ENCODE results near the gene ST6GAL2. TPM values are rescaled to one million over a fixed set of nuclear protein-coding genes. Genes with fewer than 3 reads are reported as not detected.
A peak's percentile ranks its signal among the peaks of the same experiment; 100 is the strongest.

ST6GAL2 gene
- total and polyA plus RNA-seq, 2 experiments from 2014 or later: 13.4 to 25.7 TPM

GRCh38 chr2:106921451-106921850 lies 35.5 kb upstream of the ST6GAL2 start:
- Histone ChIP-seq H2AFZ (peak overlapping the region; percentile 34), H3K4me2 (no peak overlapping the region), H3K4me1 (ENCODE audit: insufficient read depth) (peaks cover 31% of the 10 kb centered on the region), H3K27ac (ENCODE audit: low read depth) (no peak overlapping the region), H3K79me2 (replicated peaks; ENCODE audit: insufficient read depth) (no peaks in the 10 kb centered on the region), H3K9me2 (ENCODE audit: insufficient read depth) (peaks cover 6% of the 10 kb centered on the region), H3K27me3 (ENCODE audit: insufficient read depth) (no peaks in the 10 kb centered on the region), H3F3A (replicated peaks; ENCODE audit: low read depth) (peaks cover 4% of the 10 kb centered on the region; the same call in 1 of the 2 replicates), H3K36me3 (ENCODE audit: insufficient read depth) (0 out of 2 replicates have a peak, but pooled peaks cover 8% of the 10 kb centered on the region), H4K20me1 (replicated peaks; ENCODE audit: insufficient read depth) (no peaks in the 10 kb centered on the region), H3K4me3 (no peak overlapping the region)
- ATAC-seq (no peak), DNase-seq (ENCODE audit: low spot score) (no peak)
- Mint-ChIP-seq H3K4me3 (no peak overlapping the region), H3K27me3 (ENCODE audit: insufficient read depth, low read depth, poor library complexity) (peaks cover 2% of the 10 kb centered on the region), H3K36me3 (ENCODE audit: low read depth) (peaks cover 8% of the 10 kb centered on the region), H3K27ac (no peak overlapping the region), H3K4me1 (peaks cover 25% of the 10 kb centered on the region), H3K9me3 (peaks cover 9% of the 10 kb centered on the region)
- TF ChIP-seq STAT1 (IDR thresholded peaks at IDR 0.05; ENCODE audit: unreplicated experiment) (no peak), JUNB (IDR thresholded peaks at IDR 0.05; ENCODE audit: unreplicated experiment) (no peak)
- TF ChIP-seq, protein P1, sequence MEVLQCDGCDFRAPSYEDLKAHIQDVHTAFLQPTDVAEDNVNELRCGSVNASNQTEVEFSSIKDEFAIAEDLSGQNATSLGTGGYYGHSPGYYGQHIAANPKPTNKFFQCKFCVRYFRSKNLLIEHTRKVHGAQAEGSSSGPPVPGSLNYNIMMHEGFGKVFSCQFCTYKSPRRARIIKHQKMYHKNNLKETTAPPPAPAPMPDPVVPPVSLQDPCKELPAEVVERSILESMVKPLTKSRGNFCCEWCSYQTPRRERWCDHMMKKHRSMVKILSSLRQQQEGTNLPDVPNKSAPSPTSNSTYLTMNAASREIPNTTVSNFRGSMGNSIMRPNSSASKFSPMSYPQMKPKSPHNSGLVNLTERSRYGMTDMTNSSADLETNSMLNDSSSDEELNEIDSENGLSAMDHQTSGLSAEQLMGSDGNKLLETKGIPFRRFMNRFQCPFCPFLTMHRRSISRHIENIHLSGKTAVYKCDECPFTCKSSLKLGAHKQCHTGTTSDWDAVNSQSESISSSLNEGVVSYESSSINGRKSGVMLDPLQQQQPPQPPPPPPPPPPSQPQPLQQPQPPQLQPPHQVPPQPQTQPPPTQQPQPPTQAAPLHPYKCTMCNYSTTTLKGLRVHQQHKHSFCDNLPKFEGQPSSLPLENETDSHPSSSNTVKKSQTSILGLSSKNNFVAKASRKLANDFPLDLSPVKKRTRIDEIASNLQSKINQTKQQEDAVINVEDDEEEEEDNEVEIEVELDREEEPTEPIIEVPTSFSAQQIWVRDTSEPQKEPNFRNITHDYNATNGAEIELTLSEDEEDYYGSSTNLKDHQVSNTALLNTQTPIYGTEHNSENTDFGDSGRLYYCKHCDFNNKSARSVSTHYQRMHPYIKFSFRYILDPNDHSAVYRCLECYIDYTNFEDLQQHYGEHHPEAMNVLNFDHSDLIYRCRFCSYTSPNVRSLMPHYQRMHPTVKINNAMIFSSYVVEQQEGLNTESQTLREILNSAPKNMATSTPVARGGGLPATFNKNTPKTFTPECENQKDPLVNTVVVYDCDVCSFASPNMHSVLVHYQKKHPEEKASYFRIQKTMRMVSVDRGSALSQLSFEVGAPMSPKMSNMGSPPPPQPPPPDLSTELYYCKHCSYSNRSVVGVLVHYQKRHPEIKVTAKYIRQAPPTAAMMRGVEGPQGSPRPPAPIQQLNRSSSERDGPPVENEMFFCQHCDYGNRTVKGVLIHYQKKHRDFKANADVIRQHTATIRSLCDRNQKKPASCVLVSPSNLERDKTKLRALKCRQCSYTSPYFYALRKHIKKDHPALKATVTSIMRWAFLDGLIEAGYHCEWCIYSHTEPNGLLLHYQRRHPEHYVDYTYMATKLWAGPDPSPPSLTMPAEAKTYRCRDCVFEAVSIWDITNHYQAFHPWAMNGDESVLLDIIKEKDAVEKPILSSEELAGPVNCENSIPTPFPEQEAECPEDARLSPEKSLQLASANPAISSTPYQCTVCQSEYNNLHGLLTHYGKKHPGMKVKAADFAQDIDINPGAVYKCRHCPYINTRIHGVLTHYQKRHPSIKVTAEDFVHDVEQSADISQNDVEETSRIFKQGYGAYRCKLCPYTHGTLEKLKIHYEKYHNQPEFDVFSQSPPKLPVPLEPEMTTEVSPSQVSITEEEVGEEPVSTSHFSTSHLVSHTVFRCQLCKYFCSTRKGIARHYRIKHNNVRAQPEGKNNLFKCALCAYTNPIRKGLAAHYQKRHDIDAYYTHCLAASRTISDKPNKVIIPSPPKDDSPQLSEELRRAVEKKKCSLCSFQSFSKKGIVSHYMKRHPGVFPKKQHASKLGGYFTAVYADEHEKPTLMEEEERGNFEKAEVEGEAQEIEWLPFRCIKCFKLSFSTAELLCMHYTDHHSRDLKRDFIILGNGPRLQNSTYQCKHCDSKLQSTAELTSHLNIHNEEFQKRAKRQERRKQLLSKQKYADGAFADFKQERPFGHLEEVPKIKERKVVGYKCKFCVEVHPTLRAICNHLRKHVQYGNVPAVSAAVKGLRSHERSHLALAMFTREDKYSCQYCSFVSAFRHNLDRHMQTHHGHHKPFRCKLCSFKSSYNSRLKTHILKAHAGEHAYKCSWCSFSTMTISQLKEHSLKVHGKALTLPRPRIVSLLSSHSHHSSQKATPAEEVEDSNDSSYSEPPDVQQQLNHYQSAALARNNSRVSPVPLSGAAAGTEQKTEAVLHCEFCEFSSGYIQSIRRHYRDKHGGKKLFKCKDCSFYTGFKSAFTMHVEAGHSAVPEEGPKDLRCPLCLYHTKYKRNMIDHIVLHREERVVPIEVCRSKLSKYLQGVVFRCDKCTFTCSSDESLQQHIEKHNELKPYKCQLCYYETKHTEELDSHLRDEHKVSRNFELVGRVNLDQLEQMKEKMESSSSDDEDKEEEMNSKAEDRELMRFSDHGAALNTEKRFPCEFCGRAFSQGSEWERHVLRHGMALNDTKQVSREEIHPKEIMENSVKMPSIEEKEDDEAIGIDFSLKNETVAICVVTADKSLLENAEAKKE (CRISPR knock-in tag; IDR thresholded peaks at IDR 0.05): no peak

DNA sequence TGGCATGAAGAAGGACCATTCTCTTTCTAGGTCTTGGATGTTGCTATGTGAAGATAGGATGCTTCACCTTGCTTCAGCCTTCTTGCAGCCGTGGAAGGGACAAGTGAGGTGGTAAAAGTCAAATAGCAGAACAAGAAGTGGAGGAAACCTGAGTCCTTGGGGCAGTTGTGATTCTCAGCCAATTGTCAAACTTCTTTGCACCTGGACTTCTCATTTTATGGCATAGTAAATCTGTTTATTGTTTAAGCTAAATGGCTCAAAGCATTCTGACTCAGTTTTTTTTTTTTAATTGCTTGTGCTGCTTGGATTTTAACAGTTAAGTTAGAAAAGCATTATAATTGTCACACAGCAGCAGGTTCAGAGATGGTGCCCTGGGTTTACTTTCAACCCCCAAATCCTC lies 33.0 kb upstream of the ST6GAL2 start:
- peaks cover 3% of the 10 kb centered on the region; the same call in 1 of the 3 replicates for H3K36me3 Mint-ChIP-seq (ENCODE audit: low read depth)
- H3K4me3 ChIP-seq: peak overlapping the region; percentile 15; the same call in 1 of the 2 replicates
- H3K9me2 ChIP-seq (ENCODE audit: insufficient read depth): peaks cover 23% of the 10 kb centered on the region
- peak overlapping the region; percentile 15; the same call in 1 of the 2 replicates for H2AFZ ChIP-seq
- H3K9me3 Mint-ChIP-seq: peaks cover 4% of the 10 kb centered on the region; the same call in 2 of the 3 replicates
- H3K27ac Mint-ChIP-seq: 0 out of 2 replicates have a peak overlapping the region, but pooled peaks have one; percentile 37
- no peaks in the 10 kb centered on the region for H3K27me3 ChIP-seq (ENCODE audit: insufficient read depth)
- no peak overlapping the region for H3K4me3 Mint-ChIP-seq
- H3K4me2 ChIP-seq: peak overlapping the region; percentile 66
- H3K27ac ChIP-seq (ENCODE audit: low read depth): peak overlapping the region; percentile 64
- no peaks in the 10 kb centered on the region for H4K20me1 ChIP-seq (replicated peaks; ENCODE audit: insufficient read depth)
- peaks cover 4% of the 10 kb centered on the region; the same call in 1 of the 2 replicates for H3F3A ChIP-seq (replicated peaks; ENCODE audit: low read depth)
- DNase-seq (ENCODE audit: low spot score): peak; percentile 12
- peaks cover 2% of the 10 kb centered on the region for H3K27me3 Mint-ChIP-seq (ENCODE audit: insufficient read depth, low read depth, poor library complexity)
- H3K79me2 ChIP-seq (replicated peaks; ENCODE audit: insufficient read depth): no peaks in the 10 kb centered on the region
- ATAC-seq: peak; percentile 41; the same call in 2 of the 3 replicates
- H3K4me1 Mint-ChIP-seq: peaks cover 25% of the 10 kb centered on the region
- peaks cover 31% of the 10 kb centered on the region for H3K4me1 ChIP-seq (ENCODE audit: insufficient read depth)
- no peaks in the 10 kb centered on the region for H3K36me3 ChIP-seq (ENCODE audit: insufficient read depth)
- TF ChIP-seq CTCF (conservative IDR thresholded peaks at IDR 0.05; ENCODE audit: low read depth in 2 of 2) (no peak), REST (IDR thresholded peaks at IDR 0.05; ENCODE audit: unreplicated experiment) (no peak), JUNB (IDR thresholded peaks at IDR 0.05; ENCODE audit: unreplicated experiment) (no peak), POLR2AphosphoS5 (IDR thresholded peaks at IDR 0.05; ENCODE audit: low read depth) (no peak), CREB1 (CRISPR knock-in tag; IDR thresholded peaks at IDR 0.05; ENCODE audit: low read depth) (no peak), ETS1 (IDR thresholded peaks at IDR 0.05) (no peak), STAT1 (IDR thresholded peaks at IDR 0.05; ENCODE audit: unreplicated experiment) (no peak)
